ENCODE data around the gene PTTG1IP.

PTTG1IP gene

DNA sequence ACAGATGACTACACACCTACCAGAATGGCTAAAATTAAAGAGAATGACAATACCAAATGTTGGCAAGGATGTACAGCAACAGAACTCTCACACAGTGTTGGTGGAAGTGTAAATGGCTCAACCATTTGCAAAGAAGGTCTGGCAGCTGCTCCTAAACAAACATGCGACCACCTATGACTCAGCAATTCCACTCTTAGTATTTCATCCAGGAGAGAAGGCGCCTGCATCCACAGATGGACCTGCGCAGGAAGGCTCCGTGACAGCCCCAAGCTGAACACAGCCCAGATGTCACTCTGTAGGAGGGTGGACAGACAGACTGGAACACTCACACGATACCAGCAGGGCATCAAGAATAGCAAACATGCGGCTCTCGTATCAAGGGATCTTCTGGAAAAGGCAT, 6.7 kb downstream of the PTTG1IP start:
- CTCF ChIA-PET: interaction anchor here (0.7 to 2.0 kb wide), 3 partner anchors 9 to 65 kb away, joined by 3 to 5 read pairs (median 3); partner anchors contain the start of gene UBE2G2
- H3K27ac ChIP-seq (ENCODE audit: extremely low read depth, low read depth, low read length): no peak overlapping the region

DNA sequence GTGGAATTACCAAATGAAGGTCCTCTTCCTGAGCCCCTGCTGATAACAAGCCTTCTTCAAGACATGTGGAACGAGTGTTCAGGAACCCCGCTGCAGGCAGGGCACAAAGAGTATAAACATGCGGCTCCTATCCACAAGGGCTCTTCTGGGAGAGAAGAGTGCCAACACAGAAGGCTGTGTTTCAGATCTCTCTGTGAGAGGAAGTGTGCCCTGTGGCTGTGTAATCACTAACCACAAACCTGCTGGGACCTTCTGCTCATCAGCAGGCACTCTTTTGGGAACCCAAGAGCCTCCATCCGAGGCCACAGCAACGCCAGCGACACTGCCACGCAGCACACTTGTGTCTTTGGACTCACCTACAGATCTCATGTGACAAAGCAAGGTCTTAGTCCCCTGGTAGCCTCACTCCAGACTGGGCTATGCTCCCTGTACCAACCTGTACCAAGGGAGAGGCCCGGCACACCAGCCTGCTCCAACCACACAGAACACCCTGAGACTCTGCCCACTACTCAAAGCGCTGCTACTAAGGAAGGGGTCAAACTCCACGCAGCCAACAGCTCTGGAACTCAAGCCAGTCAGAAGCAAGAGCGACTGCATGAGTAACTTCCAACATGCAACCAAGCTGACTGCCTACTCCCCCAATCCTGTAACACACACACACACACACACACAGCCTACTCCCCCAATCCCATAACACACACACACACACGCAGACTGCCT, 7.8 kb downstream of the PTTG1IP start:
- Histone ChIP-seq H3K36me3 (ENCODE audit: control insufficient read depth in 2 of 2, insufficient read depth in 1 of 2, low read length in 2 of 2) (peaks cover 0 to 45% of the 10 kb centered on the region in 2 experiments; a peak in 2 of 3 replicates), H3K4me3 (ENCODE audit: low read depth, low read length) (no peak overlapping the region), H3K4me1 (ENCODE audit: control insufficient read depth, insufficient read depth, low read length) (peaks cover 8% of the 10 kb centered on the region), H3K9me3 (ENCODE audit: control insufficient read depth, insufficient read depth, low read depth, low read length) (no peaks in the 10 kb centered on the region), H3K27ac (ENCODE audit: extremely low read depth, low read depth, low read length) (no peak overlapping the region)
- TF ChIP-seq KLF1 (tag by site-specific recombination; IDR thresholded peaks at IDR 0.05): 0 out of 2 replicates have a peak, but pooled peaks have one; percentile 34
- no peak for TF ChIP-seq TRIM28 (IDR thresholded peaks at IDR 0.05; ENCODE audit: borderline replicate concordance, low read length)
- POLR2A ChIA-PET: no interaction called here
- CTCF ChIA-PET: interaction anchor here (1.2 to 2.0 kb wide), 2 partner anchors 10 to 27 kb away, joined by 3 to 5 read pairs; no protein-coding TSS in a partner anchor

More for the DNA sequence above, 6.7 kb downstream of the PTTG1IP start:
- no peaks in the 10 kb centered on the region for H3K9me3 ChIP-seq (ENCODE audit: control insufficient read depth, insufficient read depth, low read depth, low read length)
- POLR2A ChIA-PET: no interaction called here
- peaks cover 18% of the 10 kb centered on the region for H3K4me1 ChIP-seq (ENCODE audit: control insufficient read depth, insufficient read depth, low read length)
- TF ChIP-seq ZNF600 (tag by site-specific recombination; IDR thresholded peaks at IDR 0.05) (0 out of 2 replicates have a peak, but pooled peaks have one; percentile 24), ZNF341 (tag by site-specific recombination; IDR thresholded peaks at IDR 0.05; ENCODE audit: low read depth) (no peak), ZNF2 (tag by site-specific recombination; IDR thresholded peaks at IDR 0.05) (0 out of 2 replicates have a peak, but pooled peaks have one; percentile 60), REPIN1 (tag by site-specific recombination; IDR thresholded peaks at IDR 0.05; ENCODE audit: low read depth) (no peak), ZNF76 (tag by site-specific recombination; IDR thresholded peaks at IDR 0.05; ENCODE audit: borderline replicate concordance, low read depth) (no peak), MYNN (tag by site-specific recombination; IDR thresholded peaks at IDR 0.05; ENCODE audit: borderline replicate concordance) (no peak), ZBTB8A (tag by site-specific recombination; IDR thresholded peaks at IDR 0.05) (peak; percentile 24; the same call in 1 of the 2 replicates), ZNF23 (tag by site-specific recombination; IDR thresholded peaks at IDR 0.05; ENCODE audit: borderline replicate concordance) (no peak), ZNF394 (tag by site-specific recombination; IDR thresholded peaks at IDR 0.05; ENCODE audit: borderline replicate concordance) (0 out of 2 replicates have a peak, but pooled peaks have one; percentile 14), ZNF701 (tag by site-specific recombination; IDR thresholded peaks at IDR 0.05) (no peak)
- TF ChIP-seq, protein P1, sequence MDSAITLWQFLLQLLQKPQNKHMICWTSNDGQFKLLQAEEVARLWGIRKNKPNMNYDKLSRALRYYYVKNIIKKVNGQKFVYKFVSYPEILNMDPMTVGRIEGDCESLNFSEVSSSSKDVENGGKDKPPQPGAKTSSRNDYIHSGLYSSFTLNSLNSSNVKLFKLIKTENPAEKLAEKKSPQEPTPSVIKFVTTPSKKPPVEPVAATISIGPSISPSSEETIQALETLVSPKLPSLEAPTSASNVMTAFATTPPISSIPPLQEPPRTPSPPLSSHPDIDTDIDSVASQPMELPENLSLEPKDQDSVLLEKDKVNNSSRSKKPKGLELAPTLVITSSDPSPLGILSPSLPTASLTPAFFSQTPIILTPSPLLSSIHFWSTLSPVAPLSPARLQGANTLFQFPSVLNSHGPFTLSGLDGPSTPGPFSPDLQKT (IDR thresholded peaks at IDR 0.05; ENCODE audit: borderline replicate concordance, low read depth, low read length): no peak
- TF ChIP-seq, protein P2, sequence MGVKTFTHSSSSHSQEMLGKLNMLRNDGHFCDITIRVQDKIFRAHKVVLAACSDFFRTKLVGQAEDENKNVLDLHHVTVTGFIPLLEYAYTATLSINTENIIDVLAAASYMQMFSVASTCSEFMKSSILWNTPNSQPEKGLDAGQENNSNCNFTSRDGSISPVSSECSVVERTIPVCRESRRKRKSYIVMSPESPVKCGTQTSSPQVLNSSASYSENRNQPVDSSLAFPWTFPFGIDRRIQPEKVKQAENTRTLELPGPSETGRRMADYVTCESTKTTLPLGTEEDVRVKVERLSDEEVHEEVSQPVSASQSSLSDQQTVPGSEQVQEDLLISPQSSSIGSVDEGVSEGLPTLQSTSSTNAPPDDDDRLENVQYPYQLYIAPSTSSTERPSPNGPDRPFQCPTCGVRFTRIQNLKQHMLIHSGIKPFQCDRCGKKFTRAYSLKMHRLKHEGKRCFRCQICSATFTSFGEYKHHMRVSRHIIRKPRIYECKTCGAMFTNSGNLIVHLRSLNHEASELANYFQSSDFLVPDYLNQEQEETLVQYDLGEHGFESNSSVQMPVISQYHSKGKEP (tag by site-specific recombination; IDR thresholded peaks at IDR 0.05): peak; percentile 32; the same call in 1 of the 2 replicates
- TF ChIP-seq, protein P3, sequence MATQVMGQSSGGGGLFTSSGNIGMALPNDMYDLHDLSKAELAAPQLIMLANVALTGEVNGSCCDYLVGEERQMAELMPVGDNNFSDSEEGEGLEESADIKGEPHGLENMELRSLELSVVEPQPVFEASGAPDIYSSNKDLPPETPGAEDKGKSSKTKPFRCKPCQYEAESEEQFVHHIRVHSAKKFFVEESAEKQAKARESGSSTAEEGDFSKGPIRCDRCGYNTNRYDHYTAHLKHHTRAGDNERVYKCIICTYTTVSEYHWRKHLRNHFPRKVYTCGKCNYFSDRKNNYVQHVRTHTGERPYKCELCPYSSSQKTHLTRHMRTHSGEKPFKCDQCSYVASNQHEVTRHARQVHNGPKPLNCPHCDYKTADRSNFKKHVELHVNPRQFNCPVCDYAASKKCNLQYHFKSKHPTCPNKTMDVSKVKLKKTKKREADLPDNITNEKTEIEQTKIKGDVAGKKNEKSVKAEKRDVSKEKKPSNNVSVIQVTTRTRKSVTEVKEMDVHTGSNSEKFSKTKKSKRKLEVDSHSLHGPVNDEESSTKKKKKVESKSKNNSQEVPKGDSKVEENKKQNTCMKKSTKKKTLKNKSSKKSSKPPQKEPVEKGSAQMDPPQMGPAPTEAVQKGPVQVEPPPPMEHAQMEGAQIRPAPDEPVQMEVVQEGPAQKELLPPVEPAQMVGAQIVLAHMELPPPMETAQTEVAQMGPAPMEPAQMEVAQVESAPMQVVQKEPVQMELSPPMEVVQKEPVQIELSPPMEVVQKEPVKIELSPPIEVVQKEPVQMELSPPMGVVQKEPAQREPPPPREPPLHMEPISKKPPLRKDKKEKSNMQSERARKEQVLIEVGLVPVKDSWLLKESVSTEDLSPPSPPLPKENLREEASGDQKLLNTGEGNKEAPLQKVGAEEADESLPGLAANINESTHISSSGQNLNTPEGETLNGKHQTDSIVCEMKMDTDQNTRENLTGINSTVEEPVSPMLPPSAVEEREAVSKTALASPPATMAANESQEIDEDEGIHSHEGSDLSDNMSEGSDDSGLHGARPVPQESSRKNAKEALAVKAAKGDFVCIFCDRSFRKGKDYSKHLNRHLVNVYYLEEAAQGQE (tag by site-specific recombination; IDR thresholded peaks at IDR 0.05): no peak
- no peak overlapping the region for H3K4me3 ChIP-seq (ENCODE audit: low read depth, low read length)
- peaks cover 0 to 36% of the 10 kb centered on the region in 2 experiments; a peak in 2 of 3 replicates for H3K36me3 ChIP-seq (ENCODE audit: control insufficient read depth in 2 of 2, insufficient read depth in 1 of 2, low read length in 2 of 2)

Data from HEK293 (cell line).